OCI-LY1 (cell line): Measurements from ENCODE around the gene PAMR1.

Source experiments
- H2AFZ ChIP-seq: fragments of 200-600 bp; sonication (generic), shearing (Covaris generic); 2 replicates; pipeline ENCODE4 v1.6.0; 2014; ENCODE audit warnings: antibody characterized with exemption, mild to moderate bottlenecking, low read length
- H3F3A ChIP-seq: fragments of 200-600 bp; sonication (generic), shearing (Covaris generic); 2 replicates; pipeline ENCODE4 v1.6.0; 2014; ENCODE audit warnings: mild to moderate bottlenecking, antibody characterized with exemption, low read length, moderate library complexity; ENCODE audit not compliant: insufficient read depth
- H3K27ac ChIP-seq: fragments of 200-600 bp; sonication (generic); 2 replicates; pipeline ENCODE4 v1.5.1; 2014; ENCODE audit warnings: low read length, mixed run types, mild to moderate bottlenecking, low read depth; ENCODE audit not compliant: poor library complexity, severe bottlenecking
- H3K27me3 ChIP-seq: fragments of 200-600 bp; sonication (generic); 2 replicates; pipeline ENCODE4 v1.6.0; 2014; ENCODE audit warnings: antibody characterized with exemption, mild to moderate bottlenecking, low read length, moderate library complexity; ENCODE audit not compliant: insufficient read depth
- H3K36me3 ChIP-seq: fragments of 200-600 bp; sonication (generic); 2 replicates; pipeline ENCODE4 v1.6.1; 2014; ENCODE audit warnings: mild to moderate bottlenecking, antibody characterized with exemption, low read length, moderate library complexity, mixed read lengths; ENCODE audit not compliant: insufficient read depth
- H3K4me1 ChIP-seq: fragments of 200-600 bp; sonication (generic); 2 replicates; pipeline ENCODE4 v1.5.1; 2014; ENCODE audit warnings: mild to moderate bottlenecking, low read length, moderate library complexity; ENCODE audit not compliant: insufficient read depth, severe bottlenecking
- H3K4me2 ChIP-seq: fragments of 200-600 bp; sonication (generic), shearing (Covaris generic); 2 replicates; pipeline ENCODE4 v1.6.1; 2014; ENCODE audit warnings: low read length
- H3K4me3 ChIP-seq: fragments of 200-600 bp; sonication (generic); 2 replicates; pipeline ENCODE4 v1.5.1; 2014; ENCODE audit warnings: low read length, low read depth, mild to moderate bottlenecking, mixed read lengths; ENCODE audit not compliant: poor library complexity, severe bottlenecking
- H3K79me2 ChIP-seq: fragments of 200-600 bp; shearing (Covaris generic); 2 replicates; pipeline ENCODE4 v1.6.1; 2016; ENCODE audit warnings: mixed run types, low read length, mixed read lengths; ENCODE audit not compliant: insufficient read depth
- H3K9ac ChIP-seq: fragments of 200-600 bp; sonication (generic), shearing (Covaris generic); 2 replicates; pipeline ENCODE4 v1.6.1; 2014; ENCODE audit warnings: mild to moderate bottlenecking, low read length, mixed read lengths
- H3K9me2 ChIP-seq: fragments of 200-600 bp; sonication (generic), shearing (Covaris generic); 2 replicates; pipeline ENCODE4 v1.6.1; 2014; ENCODE audit warnings: low read depth, mild to moderate bottlenecking, low read length, mixed read lengths
- H3K9me3 ChIP-seq: fragments of 200-600 bp; shearing (Covaris generic); 2 replicates; pipeline ENCODE4 v1.6.1; 2014; ENCODE audit warnings: low read length, mixed read lengths
- H4K20me1 ChIP-seq: fragments of 200-600 bp; sonication (generic), shearing (Covaris generic); 2 replicates; pipeline ENCODE4 v1.6.0; 2016; ENCODE audit warnings: mild to moderate bottlenecking, low read length; ENCODE audit not compliant: insufficient read depth
- CTCF ChIP-seq: fragments of 200-600 bp; sonication (generic), shearing (Covaris generic); IDR thresholded peaks from 2 replicates; pipeline ENCODE4 v1.5.1; 2017; ENCODE audit warnings: mild to moderate bottlenecking, antibody characterized with exemption, low read length, moderate library complexity, mixed read lengths
- EZH2 ChIP-seq: fragments of 200-600 bp; sonication (generic), shearing (Covaris generic); IDR thresholded peaks from 2 replicates; pipeline ENCODE4 v1.8.0; 2017; ENCODE audit warnings: borderline replicate concordance, mixed run types, mild to moderate bottlenecking, antibody characterized with exemption, low read length, moderate library complexity, mixed read lengths

PAMR1 gene

DNA sequence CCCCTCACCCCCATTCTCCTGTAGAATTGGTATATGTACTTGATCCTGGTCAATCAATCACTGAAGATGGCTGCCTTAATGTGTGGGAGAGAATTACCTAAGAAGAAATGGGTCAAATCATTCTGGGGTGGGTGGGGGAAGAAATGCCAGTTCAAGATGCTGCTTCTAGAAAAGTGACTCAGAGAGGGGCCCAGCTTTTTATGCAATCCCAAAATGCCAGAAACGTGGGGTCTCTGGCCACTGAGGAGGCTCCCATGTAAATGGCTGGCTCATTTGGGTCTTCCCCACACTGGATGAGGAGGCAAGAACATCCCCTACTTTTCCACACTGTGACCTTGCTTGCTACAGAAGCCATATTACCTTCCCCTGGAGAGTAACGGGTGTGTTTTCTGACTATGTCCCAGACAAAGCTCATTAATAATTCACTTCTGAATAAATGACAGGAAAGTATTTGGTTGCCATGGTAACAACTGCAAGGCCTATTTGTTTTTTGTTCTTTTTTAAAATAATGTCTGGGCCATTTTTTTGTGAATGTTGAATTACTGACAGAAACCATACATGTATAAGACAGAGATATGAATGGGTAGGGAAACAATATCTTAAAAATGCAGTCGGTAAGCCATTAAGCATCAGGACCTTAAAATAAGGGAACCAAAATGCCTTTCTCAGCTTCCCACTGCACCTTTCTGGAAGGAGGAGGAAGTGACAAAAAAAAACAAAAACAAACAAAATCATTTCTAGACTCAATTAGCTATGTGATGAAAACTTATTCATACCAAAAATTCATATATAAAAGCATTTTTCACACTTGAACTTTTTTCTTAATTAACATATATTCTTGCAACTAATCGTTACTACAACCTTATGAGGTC is 138.1 kb downstream of the PAMR1 start:
- Histone ChIP-seq H3K9me3 (no peaks in the 10 kb centered on the region), H3K36me3 (no peaks in the 10 kb centered on the region), H3K9ac (no peak overlapping the region), H3K4me3 (no peak overlapping the region), H3K4me2 (no peak overlapping the region), H3K79me2 (no peaks in the 10 kb centered on the region), H3K9me2 (no peaks in the 10 kb centered on the region), H4K20me1 (no peaks in the 10 kb centered on the region), H3K27me3 (no peaks in the 10 kb centered on the region), H3K4me1 (peaks cover 14% of the 10 kb centered on the region), H3K27ac (no peak overlapping the region), H2AFZ (no peak overlapping the region), H3F3A (no peaks in the 10 kb centered on the region)
- TF ChIP-seq EZH2 (no peak), CTCF (no peak)

- Histone ChIP-seq H3K9ac (no peak overlapping the region), H3K4me1 (no peaks in the 10 kb centered on the region), H3K79me2 (no peaks in the 10 kb centered on the region), H4K20me1 (no peaks in the 10 kb centered on the region), H3K4me3 (no peak overlapping the region), H3K36me3 (no peaks in the 10 kb centered on the region), H3K27ac (no peak overlapping the region), H3K9me3 (no peaks in the 10 kb centered on the region), H3K9me2 (no peaks in the 10 kb centered on the region), H3F3A (no peaks in the 10 kb centered on the region), H3K27me3 (no peaks in the 10 kb centered on the region), H3K4me2 (no peak overlapping the region), H2AFZ (no peak overlapping the region)
- TF ChIP-seq CTCF (no peak), EZH2 (no peak)
Measured at GRCh38 chr11:35383953-35384352, 141.5 kb downstream of the PAMR1 start.
